Loucy (cell line): ENCODE data around the gene MED10.

Source experiments
- CTCF ChIP-seq: fragments of 200-600 bp; sonication (generic); conservative IDR thresholded peaks from 2 replicates; pipeline ENCODE4 v1.5.1; 2014; ENCODE audit warnings: mild to moderate bottlenecking, antibody characterized with exemption, low read length
- EZH2phosphoT487 ChIP-seq: fragments of 200-600 bp; IDR thresholded peaks from 2 replicates; pipeline ENCODE4 v1.6.1; 2018; ENCODE audit warnings: antibody characterized with exemption, mild to moderate bottlenecking, moderate library complexity, borderline replicate concordance

DNA sequence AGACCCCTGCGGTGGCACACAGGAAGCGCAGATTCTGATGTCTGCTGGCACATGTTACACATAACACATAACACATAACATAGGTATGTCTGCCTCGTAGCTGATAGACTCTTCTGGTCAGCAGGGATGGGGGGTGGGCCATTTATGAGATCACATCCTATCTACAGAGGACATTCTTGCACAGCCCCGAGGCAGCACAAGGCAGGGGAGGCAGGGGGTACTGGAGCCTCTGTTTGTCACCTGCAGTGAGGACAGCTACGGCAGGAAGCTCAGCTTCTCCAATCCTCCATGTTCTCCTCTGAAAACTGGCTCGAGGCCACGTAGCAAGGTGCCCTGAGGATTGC lies 16.7 kb upstream of the MED10 start:
- no peak for TF ChIP-seq CTCF
- no peak for TF ChIP-seq EZH2phosphoT487
